IMR-90 (cell line): ENCODE measurements around the gene CYP8B1. TPM values are rescaled to one million over a fixed set of nuclear protein-coding genes. Genes with fewer than 3 reads are reported as not detected.

Experiments
- ATAC-seq: fragments of 200-7000 bp; cut with Tn5 transposase; 2 replicates; pipeline ENCODE4 v1.9.1; 2020; ENCODE audit warnings: low read depth, mild to moderate bottlenecking, moderate library complexity
- BruUV-seq: library from RNA; stranded (reverse); fragments of 400-500 nt; replicated peaks from 2 replicates; lab custom pipeline; 2021; lab: Mats Ljungman, UMichigan
- CTCF ChIA-PET: fragments of 300-600 bp; formaldehyde crosslinking; extraction: SDS; loops from one replicate; lab custom pipeline; 2021; ENCODE audit warnings: antibody characterized with exemption; lab: Yijun Ruan, JAX
- POLR2A ChIA-PET: fragments of 300-600 bp; sonication (Branson Sonifier 250); formaldehyde crosslinking; loops from one replicate; lab custom pipeline; 2022; ENCODE audit warnings: antibody characterized with exemption; ENCODE audit not compliant: unreplicated experiment; lab: Charles Lee
- DNase-seq: peaks from one replicate; pipeline ENCODE4 v3.0.0; 2013
- H2AFZ ChIP-seq: replicated peaks from 2 replicates; pipeline ENCODE3; 2013; ENCODE audit warnings: low read length, mild to moderate bottlenecking; ENCODE audit not compliant: poor library complexity
- H2AK5ac ChIP-seq: 2 replicates; pipeline ENCODE4 v1.6.1; 2013; ENCODE audit warnings: low read depth, low read length, inconsistent platforms
- H2AK9ac ChIP-seq: replicated peaks from 2 replicates; pipeline ENCODE3; 2013; ENCODE audit warnings: mild to moderate bottlenecking, low read depth, low read length, moderate library complexity; ENCODE audit not compliant: poor library complexity
- H2BK120ac ChIP-seq: 2 replicates; pipeline ENCODE4 v1.6.1; 2013; ENCODE audit warnings: low read depth, low read length, inconsistent platforms
- H2BK15ac ChIP-seq: 3 replicates; pipeline ENCODE4 v1.6.1; 2013; ENCODE audit warnings: low read depth, low read length, inconsistent platforms
- H2BK20ac ChIP-seq: 2 replicates; pipeline ENCODE4 v1.6.1; 2013; ENCODE audit warnings: low read depth, mild to moderate bottlenecking, inconsistent platforms, low read length, moderate library complexity
- H2BK5ac ChIP-seq: 2 replicates; pipeline ENCODE4 v1.6.1; 2013; ENCODE audit warnings: mild to moderate bottlenecking, low read depth, low read length, inconsistent platforms; ENCODE audit not compliant: poor library complexity, severe bottlenecking
- H3K14ac ChIP-seq: replicated peaks from 2 replicates; pipeline ENCODE4 v1.6.1; 2013; ENCODE audit warnings: low read depth, low read length, inconsistent platforms
- H3K18ac ChIP-seq: 2 replicates; pipeline ENCODE4 v1.6.1; 2013; ENCODE audit warnings: low read depth, low read length, control low read depth
- H3K23ac ChIP-seq: 2 replicates; pipeline ENCODE4 v1.6.1; 2013; ENCODE audit warnings: low read depth, low read length, inconsistent platforms
- H3K27ac ChIP-seq: 2 replicates; pipeline ENCODE4 v1.5.1; 2013; ENCODE audit warnings: mild to moderate bottlenecking, control low read depth, low read length; ENCODE audit not compliant: insufficient read depth
- H3K27me3 ChIP-seq: 2 replicates; pipeline ENCODE4 v1.6.1; 2013; ENCODE audit warnings: low read length; ENCODE audit not compliant: control insufficient read depth, insufficient read depth
- H3K36me3 ChIP-seq: 2 replicates; pipeline ENCODE4 v1.6.1; 2013; ENCODE audit warnings: low read length, mixed read lengths; ENCODE audit not compliant: control insufficient read depth, insufficient read depth
- H3K4ac ChIP-seq: 2 replicates; pipeline ENCODE4 v1.6.1; 2013; ENCODE audit warnings: low read depth, low read length, inconsistent platforms
- H3K4me1 ChIP-seq: 2 replicates; pipeline ENCODE4 v1.6.1; 2013; ENCODE audit warnings: low read length, mixed read lengths; ENCODE audit not compliant: control insufficient read depth, insufficient read depth
- H3K4me2 ChIP-seq: 2 replicates; pipeline ENCODE4 v1.6.1; 2013; ENCODE audit warnings: low read depth, mild to moderate bottlenecking, control low read depth, low read length, moderate library complexity
- H3K4me3 ChIP-seq: 2 replicates; pipeline ENCODE4 v1.5.1; 2013; ENCODE audit warnings: low read depth, mild to moderate bottlenecking, control low read depth, low read length, moderate library complexity; ENCODE audit not compliant: insufficient read depth
- H3K56ac ChIP-seq: 2 replicates; pipeline ENCODE4 v1.6.1; 2013; ENCODE audit warnings: low read length, inconsistent platforms; ENCODE audit not compliant: insufficient read depth; ENCODE audit errors: extremely low read depth
- H3K79me1 ChIP-seq, 2 experiments: 2 replicates each; pipeline ENCODE4 v1.6.1; 2013; ENCODE audit warnings: low read length in 2 of 2, inconsistent platforms in 1 of 2, low read depth in 1 of 2
- H3K9ac ChIP-seq: 2 replicates; pipeline ENCODE4 v1.6.1; 2013; ENCODE audit warnings: low read depth, low read length, control low read depth
- H3K9me1 ChIP-seq: 2 replicates; pipeline ENCODE4 v1.6.1; 2013; ENCODE audit warnings: low read length, inconsistent platforms; ENCODE audit not compliant: insufficient read depth
- H3K9me3 ChIP-seq: 2 replicates; pipeline ENCODE4 v1.6.1; 2013; ENCODE audit warnings: low read length; ENCODE audit not compliant: control insufficient read depth, insufficient read depth
- H4K20me1 ChIP-seq: 2 replicates; pipeline ENCODE4 v1.6.1; 2013; ENCODE audit warnings: low read length, inconsistent platforms; ENCODE audit not compliant: insufficient read depth
- H4K5ac ChIP-seq: 2 replicates; pipeline ENCODE4 v1.6.1; 2013; ENCODE audit warnings: mild to moderate bottlenecking, low read depth, low read length, control low read depth
- H4K8ac ChIP-seq, 2 experiments: 2 replicates each; pipeline ENCODE4 v1.6.1; 2013; ENCODE audit warnings: low read depth in 2 of 2, low read length in 2 of 2, control low read depth in 1 of 2, inconsistent platforms in 1 of 2
- H4K91ac ChIP-seq: 2 replicates; pipeline ENCODE4 v1.6.1; 2013; ENCODE audit warnings: low read depth, low read length, inconsistent platforms; ENCODE audit not compliant: insufficient read depth
- FOS ChIP-seq: fragments of 150-350 bp; IDR thresholded peaks from 2 replicates; pipeline ENCODE4 v1.6.1; 2016; ENCODE audit warnings: low read depth, low read length
- MAZ ChIP-seq: IDR thresholded peaks from 2 replicates; pipeline ENCODE4 v1.6.1; 2012; ENCODE audit warnings: low read depth, mild to moderate bottlenecking, low read length, improper control_type of control experiment, moderate library complexity, borderline replicate concordance
- POLR2A ChIP-seq: IDR thresholded peaks from 2 replicates; pipeline ENCODE4 v1.6.1; 2012; ENCODE audit warnings: mild to moderate bottlenecking, low read depth, low read length
- WGBS, 2 experiments: methylation state at CpG; one replicate each; pipeline versions ENCODE4 v1.1.5 to v1.1.7; 2013; ENCODE audit warnings: missing lambda C conversion rate in 2 of 2; ENCODE audit not compliant: insufficient read length in 1 of 2; ENCODE audit errors: extremely low coverage in 2 of 2; 5-methylcytosine and 5-hydroxymethylcytosine counted together
- dilution Hi-C: fragments of 300-500 bp; cut with HindIII; formaldehyde crosslinking; loops from one replicate; pipeline ENCODE4 v1.14.3; 2018; ENCODE audit warnings: low sequenced_read_pairs; ENCODE audit not compliant: unreplicated experiment
- in situ Hi-C: fragments of 300-500 bp; cut with MboI; formaldehyde crosslinking; loops from 3 replicates; pipeline ENCODE4 v1.14.3; 2019; ENCODE audit warnings: low sequenced_read_pairs, inconsistent platforms, mixed read lengths
- intact Hi-C: fragments of 100-400 bp; cut with micrococcal nuclease; formaldehyde crosslinking; loops from 2 replicates; pipeline ENCODE4 v1.10.0; 2022
- polyA plus RNA-seq, 3 experiments: library from polyadenylated mRNA; depleted of rRNA; stranded (reverse); fragments of >200 nt; gene quantifications; 2 replicates each; pipeline ENCODE4 v1.2.3, GENCODE V29; 2012; ENCODE audit warnings: low replicate concordance in 1 of 3
- total RNA-seq: library from RNA; depleted of rRNA; stranded (reverse); fragments of >200 nt; gene quantifications from 2 replicates; pipeline ENCODE4 v1.2.3, GENCODE V29; 2012

Gene CYP8B1
- total and polyA plus RNA-seq, 2 of the 4 experiments (the other 2 are of a cell fraction) = not detected

DNA sequence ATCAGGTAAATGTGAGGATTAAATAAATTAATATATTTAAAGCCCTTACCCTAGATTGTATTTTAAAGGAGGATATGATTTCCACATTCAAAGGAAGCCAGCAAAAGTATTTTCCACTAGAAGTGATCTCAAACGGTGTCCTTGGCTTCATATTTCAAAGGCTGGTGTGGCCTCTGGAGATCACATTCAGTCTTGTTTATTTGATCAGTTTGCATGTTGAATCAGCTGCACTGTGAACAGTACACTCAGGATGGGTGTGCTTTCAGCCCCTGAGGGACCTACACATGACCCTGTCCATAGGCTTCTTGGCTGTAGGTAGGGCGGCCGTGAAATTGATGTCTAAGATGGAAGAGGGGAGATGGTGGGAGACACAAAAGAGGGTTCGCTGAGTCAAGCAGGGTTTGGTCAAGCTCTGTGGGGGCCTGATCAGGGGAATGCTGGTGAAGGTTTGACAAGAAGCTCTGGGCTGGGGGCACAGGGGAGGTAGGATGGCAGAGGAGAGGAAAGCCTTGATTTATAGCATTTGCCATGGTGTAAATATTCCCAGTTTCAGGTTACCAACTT is 21.9 kb downstream of the CYP8B1 start:
- CTCF ChIA-PET = no interaction called here
- DNase-seq = no peak

More for the DNA sequence above, 21.9 kb downstream of the CYP8B1 start:
- POLR2A ChIA-PET = no interaction called here
- H3K4me1 ChIP-seq = no peaks in the 10 kb centered on the region
- intact Hi-C loops = no loop called here
- in situ Hi-C loops = no loop called here
- H2BK15ac ChIP-seq = no peak overlapping the region
- no peak overlapping the region for H2BK20ac ChIP-seq
- no peak overlapping the region for H4K5ac ChIP-seq
- ATAC-seq = no peak
- H3K9me1 ChIP-seq = no peaks in the 10 kb centered on the region
- dilution Hi-C loops = no loop called here
- no peaks in the 10 kb centered on the region for H3K79me1 ChIP-seq
- H4K8ac ChIP-seq = no peak overlapping the region
- WGBS, 2 experiments = 37% methylated on average over 2 of the region's 4 CpGs; no CpG with 5 or more reads in 1 of the 2 experiments
- H3K9ac ChIP-seq = no peak overlapping the region
- no peak overlapping the region for H2BK5ac ChIP-seq
- H2AK9ac ChIP-seq = no peak overlapping the region
- no peak overlapping the region for H3K4ac ChIP-seq
- no peak overlapping the region for H3K23ac ChIP-seq
- H2AK5ac ChIP-seq = no peak overlapping the region
- H3K56ac ChIP-seq = no peak overlapping the region
- no peak overlapping the region for H3K18ac ChIP-seq
- no peak for TF ChIP-seq POLR2A
- TF ChIP-seq MAZ = no peak
- no peak for TF ChIP-seq FOS
- no peak overlapping the region for H2AFZ ChIP-seq
- H4K91ac ChIP-seq = no peak overlapping the region
- no peak overlapping the region for H3K4me3 ChIP-seq
- H3K4me2 ChIP-seq = no peak overlapping the region
- H3K36me3 ChIP-seq = no peaks in the 10 kb centered on the region
- H2BK120ac ChIP-seq = no peak overlapping the region
- peaks cover 44% of the 10 kb centered on the region for H3K27me3 ChIP-seq
- H3K27ac ChIP-seq = no peak overlapping the region
- H3K14ac ChIP-seq = no peak overlapping the region
- no peaks in the 10 kb centered on the region for H3K9me3 ChIP-seq
- no TSS peak for BruUV-seq
- no peaks in the 10 kb centered on the region for H4K20me1 ChIP-seq
